GM19452 (cell line): ENCODE measurements around the gene DIDO1.

ENCODE experiments used
- ATAC-seq: cut with Tn5 transposase; IDR thresholded peaks from one replicate; pipeline ENCODE4 v1.9.1; 2021; ENCODE audit not compliant: unreplicated experiment

DIDO1 gene

DNA sequence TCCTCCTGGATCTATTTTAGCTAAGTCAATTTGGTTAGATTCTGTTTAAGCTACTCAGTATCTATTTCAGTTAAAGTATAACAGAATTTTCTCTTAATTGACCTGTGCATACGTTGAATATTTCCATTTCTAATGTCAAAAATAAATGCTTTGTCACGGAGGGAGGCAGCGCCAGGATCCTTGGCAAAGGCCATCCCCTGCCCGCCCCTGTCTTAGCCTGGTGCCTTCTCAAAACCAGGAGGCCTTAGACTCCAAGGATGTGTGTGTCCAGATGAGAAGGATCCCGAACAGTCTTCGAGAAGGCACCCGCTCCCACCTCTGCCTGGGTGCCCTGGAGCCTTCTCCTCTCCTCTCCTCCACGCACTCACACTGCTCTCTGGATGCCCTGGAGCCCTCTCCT is 87.0 kb downstream of the DIDO1 start:
- ATAC-seq = no peak

GRCh38 chr20:62838128-62838891 is 88.0 kb downstream of the DIDO1 start:
- peak; percentile 75 for ATAC-seq

DNA sequence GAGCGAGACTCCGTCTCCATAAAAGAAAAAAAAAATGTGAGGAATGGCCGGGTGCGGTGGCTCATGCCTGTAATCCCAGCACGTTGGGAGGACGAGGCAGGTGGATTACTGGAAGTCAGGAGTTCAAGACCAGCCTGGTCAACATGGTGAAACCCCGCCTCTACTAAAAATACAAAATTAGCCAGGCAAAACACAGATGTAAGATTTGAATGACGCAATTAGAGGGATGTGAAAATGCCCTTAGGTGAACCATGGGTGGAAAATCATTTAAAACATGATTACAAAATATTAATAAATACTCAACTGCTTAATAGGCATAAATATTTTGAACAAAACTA is 88.5 kb downstream of the DIDO1 start:
- ATAC-seq = no peak

GRCh38 chr20:62836967-62837490 is 89.3 kb downstream of the DIDO1 start:
- ATAC-seq = no peak

- no peak for ATAC-seq
Observed at GRCh38 chr20:62835931-62836861, 90.1 kb downstream of the DIDO1 start.

DNA sequence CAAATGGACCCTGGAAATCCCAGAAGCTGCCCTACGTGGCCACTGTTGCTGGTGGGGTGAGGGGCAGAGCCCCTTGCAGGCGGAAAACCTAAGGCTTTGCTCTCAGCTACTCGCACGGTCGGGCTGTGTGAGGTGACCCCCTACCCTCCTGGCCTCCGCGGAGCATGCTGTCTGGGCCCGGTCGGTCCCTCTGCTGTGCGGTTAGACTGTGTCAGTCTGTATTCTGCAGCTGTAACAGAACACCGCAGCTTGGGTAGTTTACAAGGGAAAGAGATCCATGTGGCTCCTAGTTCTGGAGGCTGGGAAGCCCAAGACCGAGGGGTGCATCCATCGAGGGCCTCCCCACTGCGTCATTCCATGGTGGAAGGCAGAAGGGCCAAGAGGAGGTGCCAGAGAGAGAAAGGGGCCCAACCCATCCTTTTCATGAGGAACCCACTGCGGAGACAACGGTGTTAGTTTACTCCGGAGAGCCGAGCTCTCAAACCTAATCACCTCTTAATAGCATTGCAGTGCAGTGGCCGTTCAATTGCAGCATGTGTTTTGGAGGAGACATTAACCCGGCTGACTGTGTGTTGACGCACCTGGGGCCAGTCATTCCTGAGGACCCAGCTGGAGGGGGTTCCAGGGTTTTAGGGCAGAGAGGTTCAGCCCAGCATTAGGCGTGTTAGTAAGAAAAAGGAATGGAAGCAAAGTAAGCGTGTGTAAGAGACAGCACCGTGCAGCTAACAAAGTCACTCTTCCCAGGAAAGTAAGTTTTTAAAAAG is 91.2 kb downstream of the DIDO1 start:
- no peak for ATAC-seq

GRCh38 chr20:62832951-62833391 is 93.3 kb downstream of the DIDO1 start:
- no peak for ATAC-seq

DNA sequence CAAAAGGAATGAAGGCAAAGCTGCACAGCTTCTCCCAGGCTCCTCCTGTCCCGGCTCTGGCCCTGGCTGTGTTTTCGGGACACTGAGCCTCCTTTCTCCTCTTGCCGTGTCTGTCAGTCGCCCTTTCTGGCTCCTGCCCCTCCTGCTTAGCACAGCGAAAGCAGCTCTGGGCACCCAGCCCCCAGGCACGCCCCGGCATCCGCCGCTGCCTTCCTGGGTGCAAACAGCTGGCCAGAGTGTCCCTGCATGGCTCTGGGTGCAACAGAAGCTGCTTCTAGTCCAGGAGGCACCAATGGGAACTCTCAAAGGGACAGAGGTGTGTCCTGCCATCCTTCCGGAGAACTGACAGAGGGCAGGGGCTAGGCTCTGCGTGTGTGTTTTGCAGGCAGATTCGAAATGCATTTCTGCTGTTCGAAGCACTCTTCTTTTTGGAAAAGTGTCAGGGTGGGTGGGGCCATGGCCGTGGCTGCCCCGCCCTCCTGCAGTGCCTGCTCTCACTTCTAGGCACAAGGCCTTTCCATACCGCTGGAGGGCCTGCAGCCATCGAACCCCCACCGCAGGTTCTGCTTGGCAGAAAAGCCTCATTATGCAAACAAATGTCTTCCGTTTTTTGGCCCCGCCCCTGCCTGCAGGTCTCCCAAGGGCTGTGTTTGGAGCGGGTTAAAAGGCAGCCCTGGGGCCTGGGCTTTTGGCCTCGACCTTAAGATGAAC is 93.9 kb downstream of the DIDO1 start:
- ATAC-seq = no peak

DNA sequence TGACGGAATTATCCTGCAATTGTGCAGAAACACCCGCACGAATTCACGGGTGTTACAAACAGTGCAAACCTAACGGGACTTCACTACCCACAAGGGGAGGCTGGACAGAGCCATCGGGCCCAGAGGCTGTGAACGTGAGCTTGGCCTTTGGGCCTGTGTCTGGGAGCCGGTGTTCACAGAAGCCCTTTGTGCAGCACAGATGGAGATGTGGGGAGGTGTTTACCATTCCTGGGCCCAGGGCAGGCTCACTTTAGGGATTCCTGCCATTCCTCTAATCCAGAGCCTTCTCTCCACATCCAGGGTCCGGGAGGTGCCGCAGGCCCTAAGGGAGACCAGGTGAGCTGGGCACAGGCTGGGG is 94.5 kb downstream of the DIDO1 start:
- ATAC-seq = no peak

- ATAC-seq = no peak
Observed at GRCh38 chr20:62831361-62831788, 94.9 kb downstream of the DIDO1 start.

DNA sequence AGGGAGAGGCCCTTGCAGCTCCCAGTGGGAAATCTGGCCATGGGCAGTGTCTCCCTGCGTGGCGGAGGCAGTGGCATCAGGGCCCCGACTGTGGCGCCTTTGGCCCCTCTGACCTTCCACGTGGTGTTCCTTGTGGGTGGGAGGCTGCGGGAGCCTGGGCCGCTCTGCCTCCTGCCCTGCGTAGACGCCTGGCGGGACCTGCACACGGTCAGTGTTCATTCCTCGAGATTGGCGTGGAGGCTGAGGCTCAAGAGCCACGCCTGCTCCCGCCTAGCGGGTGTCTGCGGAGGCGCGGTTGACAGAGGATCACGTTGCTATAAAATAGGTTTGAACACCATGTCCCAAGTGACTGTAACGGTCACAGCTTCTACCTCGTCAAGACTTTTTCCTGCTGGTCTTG is 95.5 kb downstream of the DIDO1 start:
- ATAC-seq = no peak

GRCh38 chr20:62830251-62830650 is 96.1 kb downstream of the DIDO1 start:
- ATAC-seq = no peak

- ATAC-seq = no peak
Observed at GRCh38 chr20:62829231-62830230, 96.8 kb downstream of the DIDO1 start.

DNA sequence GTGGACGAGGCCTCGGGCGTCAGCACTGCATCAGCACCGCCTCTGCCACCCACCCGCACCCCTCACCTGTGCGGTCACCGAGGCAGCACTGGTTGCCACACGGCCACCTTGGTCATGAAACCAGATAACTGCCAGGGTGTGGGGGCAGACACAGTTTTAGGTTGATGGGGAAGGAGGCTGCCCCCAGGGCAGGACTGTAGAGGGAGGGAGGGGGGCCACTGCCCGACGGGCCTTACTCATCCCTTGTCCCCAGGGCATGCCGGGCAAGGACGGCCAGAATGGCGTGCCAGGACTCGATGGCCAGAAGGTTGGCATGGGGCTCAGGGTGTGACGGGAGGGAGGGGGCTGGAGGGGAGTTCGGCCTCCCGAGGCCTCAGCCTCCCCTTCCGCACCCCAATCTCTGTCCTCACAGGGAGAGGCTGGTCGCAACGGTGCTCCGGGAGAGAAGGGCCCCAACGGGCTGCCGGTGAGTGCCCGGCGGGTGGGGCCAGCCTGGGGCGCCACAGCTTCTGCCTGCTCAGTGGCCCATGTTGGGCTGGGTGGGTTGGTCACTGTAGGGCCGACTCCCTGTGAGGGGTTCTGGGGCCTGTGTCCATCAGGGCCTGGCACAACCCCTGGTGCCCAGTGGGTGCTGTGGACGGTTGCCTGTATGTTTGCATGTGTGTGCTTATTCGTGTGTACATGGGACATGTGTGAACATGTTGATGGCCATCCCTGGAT is 97.6 kb downstream of the DIDO1 start:
- ATAC-seq = no peak

DNA sequence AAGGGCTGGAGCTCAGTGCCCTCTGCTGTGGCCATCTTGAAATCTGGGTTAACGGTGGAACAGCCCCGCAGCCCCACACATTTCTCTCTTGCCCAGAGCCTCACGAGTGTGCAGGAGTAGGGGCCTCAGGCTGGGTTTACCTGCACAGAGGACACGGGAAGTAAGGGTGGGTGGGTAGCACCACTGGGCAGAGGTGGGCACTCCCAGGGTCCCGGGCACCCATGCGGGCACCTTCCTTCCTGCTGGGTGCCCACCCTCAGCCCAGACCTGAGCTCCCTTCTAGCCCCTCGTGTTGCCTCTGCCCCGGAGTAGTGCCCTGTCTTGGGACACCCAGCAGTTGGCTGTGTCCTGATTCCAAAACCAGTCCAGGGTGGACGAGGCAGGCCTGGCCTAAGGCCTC is 98.3 kb downstream of the DIDO1 start:
- no peak for ATAC-seq
